ENCODE data around the gene IGF2BP3.
"Not testable (repeated sequence)": the region's sequence is repeated elsewhere in the genome, so short reads cannot be mapped to it uniquely, and the experiment has no call there.

IGF2BP3 gene

DNA sequence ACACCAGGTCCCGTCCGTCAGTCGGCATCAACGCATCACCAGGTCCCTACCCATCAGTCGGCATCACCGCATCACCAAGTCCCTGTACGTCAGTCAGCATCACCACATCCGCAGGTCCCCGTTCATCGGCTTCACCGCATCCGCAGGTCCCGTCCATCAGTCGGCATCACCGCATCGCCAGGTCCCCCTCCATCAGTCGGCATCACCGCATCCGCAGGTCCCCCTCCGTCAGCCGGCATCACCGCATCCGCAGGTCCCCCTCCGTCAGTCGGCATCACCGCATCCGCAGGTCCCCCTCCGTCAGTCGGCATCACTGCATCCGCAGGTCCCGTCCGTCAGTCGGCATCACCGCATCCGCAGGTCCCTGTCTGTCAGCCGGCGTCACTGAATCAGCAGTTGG lies 55.1 kb downstream of the IGF2BP3 start:
- TF ChIP-seq SPI1 (IDR thresholded peaks at IDR 0.05; ENCODE audit: low read depth, low read length) (no peak), PAX5 (IDR thresholded peaks at IDR 0.05; ENCODE audit: insufficient read depth, low read length, severe bottlenecking) (no peak), POLR2AphosphoS5 (IDR thresholded peaks at IDR 0.05; ENCODE audit: low read depth, low read length) (no peak), POLR2A (IDR thresholded peaks at IDR 0.05; ENCODE audit: low read depth, low read length) (no peak), TAF1 (IDR thresholded peaks at IDR 0.05; ENCODE audit: low read depth, low read length) (no peak), POU2F2 (IDR thresholded peaks at IDR 0.05; ENCODE audit: low read depth, low read length) (no peak)
- DNase-seq (ENCODE audit: insufficient read length, low spot score), result no peak
- no peak for FAIRE-seq

DNA sequence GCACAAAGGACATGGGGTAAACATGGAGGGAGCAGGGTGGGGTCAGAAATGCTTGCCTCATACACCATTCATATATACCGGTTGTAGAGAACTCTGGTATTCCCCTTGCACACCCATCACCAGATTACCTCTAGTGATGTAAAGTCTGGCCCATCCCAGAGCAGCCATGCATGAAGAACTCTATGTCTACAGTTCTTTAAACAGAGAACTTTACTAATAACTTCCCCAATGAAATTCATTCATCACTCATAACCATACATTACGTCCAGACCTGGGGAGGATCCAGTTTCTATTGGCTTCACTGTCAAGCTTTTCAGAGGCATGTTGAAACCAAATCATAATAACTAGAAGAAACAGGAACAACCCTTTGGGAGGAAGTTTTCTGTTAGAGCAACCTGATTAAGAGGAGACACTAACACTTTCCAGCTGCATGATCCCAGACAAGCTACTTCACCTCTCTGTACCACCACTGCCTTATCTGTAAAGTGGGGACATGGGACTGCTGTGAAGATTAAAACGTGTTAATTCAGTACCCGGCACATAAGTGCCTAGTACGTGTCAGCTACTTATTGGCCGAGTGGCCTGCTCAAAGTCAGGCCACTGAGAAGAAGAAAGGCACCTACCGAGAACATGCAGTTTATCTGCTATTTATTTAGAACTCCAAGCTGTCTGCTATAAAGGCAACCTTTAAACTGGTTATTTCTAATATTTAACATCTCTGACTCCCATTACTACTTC lies 59.7 kb downstream of the IGF2BP3 start:
- DNase-seq (ENCODE audit: insufficient read length, low spot score) (peak; percentile 20), FAIRE-seq (peak; percentile 38)
- TF ChIP-seq SPI1 (IDR thresholded peaks at IDR 0.05; ENCODE audit: low read depth, low read length) (0 out of 2 replicates have a peak, but pooled peaks have one; percentile 16), POLR2AphosphoS5 (IDR thresholded peaks at IDR 0.05; ENCODE audit: low read depth, low read length) (no peak), PAX5 (IDR thresholded peaks at IDR 0.05; ENCODE audit: insufficient read depth, low read length, severe bottlenecking) (peak; percentile 96), POLR2A (IDR thresholded peaks at IDR 0.05; ENCODE audit: low read depth, low read length) (no peak), POU2F2 (IDR thresholded peaks at IDR 0.05; ENCODE audit: low read depth, low read length) (no peak), TAF1 (IDR thresholded peaks at IDR 0.05; ENCODE audit: low read depth, low read length) (no peak)

DNA sequence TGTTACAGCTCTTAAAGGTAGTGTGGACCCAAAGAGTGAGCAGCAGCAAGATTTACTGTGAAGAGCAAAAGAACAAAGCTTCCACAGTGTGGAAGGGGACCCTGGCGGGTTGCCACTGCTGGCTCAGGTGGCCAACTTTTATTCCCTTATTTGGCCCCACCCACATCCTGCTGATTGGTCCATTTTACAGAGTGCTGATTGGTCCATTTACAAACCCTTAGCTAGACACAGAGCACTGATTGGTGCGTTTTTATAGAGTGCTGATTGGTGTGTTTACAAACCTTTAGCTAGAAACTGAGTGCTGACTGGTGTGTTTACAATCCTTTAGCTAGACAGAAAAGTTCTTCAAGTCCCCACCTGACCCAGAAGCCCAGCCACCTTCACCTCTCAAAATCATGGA lies 63.7 kb downstream of the IGF2BP3 start:
- DNase-seq (ENCODE audit: insufficient read length, low spot score); FAIRE-seq: not testable (repeated sequence)

DNA sequence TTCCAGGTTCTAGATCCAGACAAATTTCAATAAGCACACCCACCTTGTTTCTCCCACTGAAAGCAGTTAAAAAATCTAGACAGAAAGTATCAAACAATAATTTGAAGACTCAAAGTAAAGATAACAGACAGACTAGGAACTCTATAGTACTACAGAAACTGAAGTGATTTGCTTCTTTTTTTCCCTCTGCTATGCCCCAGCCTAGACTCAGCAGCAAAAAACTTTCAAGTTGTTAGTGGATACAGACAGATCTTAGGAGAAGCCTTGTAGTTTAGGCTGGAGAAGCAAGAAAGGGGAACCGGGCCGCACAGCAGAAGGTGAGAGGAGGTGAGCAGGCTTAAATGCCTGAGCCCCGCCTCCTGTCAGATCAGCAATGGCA lies 65.1 kb downstream of the IGF2BP3 start:
- TF ChIP-seq SPI1 (IDR thresholded peaks at IDR 0.05; ENCODE audit: low read depth, low read length), result 0 out of 2 replicates have a peak, but pooled peaks have one; percentile 7
- no peak for TF ChIP-seq TAF1 (IDR thresholded peaks at IDR 0.05; ENCODE audit: low read depth, low read length)
- no peak for TF ChIP-seq POLR2AphosphoS5 (IDR thresholded peaks at IDR 0.05; ENCODE audit: low read depth, low read length)
- TF ChIP-seq POLR2A (IDR thresholded peaks at IDR 0.05; ENCODE audit: low read depth, low read length), result no peak
- FAIRE-seq, result no peak
- DNase-seq (ENCODE audit: insufficient read length, low spot score), result no peak

DNA sequence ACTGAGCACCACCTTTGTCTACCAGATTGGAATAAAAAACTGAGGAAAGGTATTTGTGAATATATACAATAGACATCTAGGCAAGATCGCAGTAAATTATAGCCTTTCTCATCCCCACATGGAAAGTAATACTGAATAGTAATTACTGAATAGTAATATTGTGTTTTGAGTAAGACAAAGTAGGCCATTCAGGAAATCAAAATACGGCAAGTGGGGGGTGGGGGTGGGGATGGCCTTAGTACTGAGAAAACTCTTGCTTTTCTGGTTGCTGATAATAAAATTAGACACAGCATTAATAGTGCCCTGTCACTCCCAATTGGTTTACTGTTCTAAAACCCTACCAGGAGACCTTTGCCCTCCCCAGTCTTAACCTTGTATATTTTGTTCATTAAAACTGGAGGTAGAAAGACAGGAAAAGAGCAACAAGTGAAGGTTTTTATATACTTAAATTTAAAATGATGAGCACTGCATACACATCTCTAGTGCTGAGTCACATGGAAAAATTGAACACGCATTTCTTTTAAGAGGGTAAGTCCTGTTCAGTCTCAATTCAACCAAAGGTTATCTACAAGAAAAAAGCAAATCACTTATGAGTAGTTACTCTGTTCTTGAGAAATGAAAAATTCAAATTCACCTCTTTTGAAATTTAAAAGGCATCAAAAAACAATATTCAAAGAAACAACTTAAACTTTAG lies 65.6 kb downstream of the IGF2BP3 start:
- FAIRE-seq (no peak), DNase-seq (ENCODE audit: insufficient read length, low spot score) (no peak)
- TF ChIP-seq TAF1 (IDR thresholded peaks at IDR 0.05; ENCODE audit: low read depth, low read length), result no peak
- TF ChIP-seq PAX5 (IDR thresholded peaks at IDR 0.05; ENCODE audit: insufficient read depth, low read length, severe bottlenecking), result no peak
- TF ChIP-seq SPI1 (IDR thresholded peaks at IDR 0.05; ENCODE audit: low read depth, low read length), result no peak
- TF ChIP-seq POLR2AphosphoS5 (IDR thresholded peaks at IDR 0.05; ENCODE audit: low read depth, low read length), result no peak
- TF ChIP-seq POLR2A (IDR thresholded peaks at IDR 0.05; ENCODE audit: low read depth, low read length), result no peak
- no peak for TF ChIP-seq POU2F2 (IDR thresholded peaks at IDR 0.05; ENCODE audit: low read depth, low read length)

DNA sequence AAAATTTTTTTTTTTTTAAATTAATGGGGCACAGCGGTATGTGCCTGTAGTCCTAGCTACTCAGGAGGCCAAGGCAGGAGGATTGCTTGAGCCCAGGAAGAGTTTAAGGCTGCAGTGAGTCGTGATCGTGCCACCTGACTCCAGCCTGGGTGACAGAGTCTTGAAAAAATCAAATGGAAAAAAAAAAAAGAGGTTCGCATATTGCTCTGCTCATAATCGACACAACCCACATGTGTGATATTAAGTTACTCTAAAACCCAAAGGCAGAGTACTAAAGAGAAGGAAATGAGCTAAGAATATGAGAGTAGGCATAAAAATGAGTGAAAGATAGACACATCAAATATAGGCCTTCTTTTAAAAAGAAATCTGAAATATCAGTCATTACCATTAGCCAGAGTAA lies 66.3 kb downstream of the IGF2BP3 start:
- DNase-seq (ENCODE audit: insufficient read length, low spot score), result no peak
- no peak for FAIRE-seq

DNA sequence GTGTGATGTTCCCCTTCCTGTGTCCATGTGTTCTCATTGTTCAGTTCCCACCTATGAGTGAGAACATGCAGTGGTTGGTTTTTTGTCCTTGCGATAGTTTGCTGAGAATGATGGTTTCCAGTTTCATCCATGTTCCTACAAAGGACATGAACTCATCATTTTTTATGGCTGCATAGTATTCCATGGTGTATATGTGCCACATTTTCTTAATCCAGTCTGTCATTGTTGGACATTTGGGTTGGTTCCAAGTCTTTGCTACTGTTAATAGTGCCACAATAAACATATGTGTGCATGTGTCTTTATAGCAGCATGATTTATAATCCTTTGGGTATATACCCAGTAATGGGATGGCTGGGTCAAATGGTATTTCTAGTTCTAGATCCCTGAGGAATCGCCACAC lies 72.2 kb downstream of the IGF2BP3 start:
- not testable (repeated sequence) for FAIRE-seq

More for the DNA sequence above, 66.3 kb downstream of the IGF2BP3 start:
- TF ChIP-seq POLR2AphosphoS5 (IDR thresholded peaks at IDR 0.05; ENCODE audit: low read depth, low read length) (no peak), POU2F2 (IDR thresholded peaks at IDR 0.05; ENCODE audit: low read depth, low read length) (no peak), SPI1 (IDR thresholded peaks at IDR 0.05; ENCODE audit: low read depth, low read length) (no peak), TAF1 (IDR thresholded peaks at IDR 0.05; ENCODE audit: low read depth, low read length) (no peak), POLR2A (IDR thresholded peaks at IDR 0.05; ENCODE audit: low read depth, low read length) (no peak), PAX5 (IDR thresholded peaks at IDR 0.05; ENCODE audit: insufficient read depth, low read length, severe bottlenecking) (no peak)

DNA sequence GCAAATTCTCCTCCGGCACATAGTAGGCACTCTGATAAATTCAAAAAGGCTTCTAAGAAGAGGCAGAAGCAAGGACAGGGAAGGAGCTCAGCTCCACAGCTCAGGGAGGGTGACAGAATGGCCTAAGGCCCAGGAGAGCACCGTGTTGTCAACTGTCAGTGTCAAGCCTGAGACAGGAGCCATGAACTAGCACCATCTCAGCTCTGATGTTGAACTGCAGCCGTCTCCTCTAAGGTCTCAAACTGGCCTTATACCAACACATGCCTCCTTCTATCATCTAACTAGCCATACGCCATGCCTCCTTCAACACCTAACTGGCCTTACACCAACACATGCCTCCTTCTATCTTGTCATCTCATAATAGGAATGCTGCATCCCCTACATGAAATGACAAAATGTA lies 73.0 kb downstream of the IGF2BP3 start:
- TF ChIP-seq POLR2AphosphoS5 (IDR thresholded peaks at IDR 0.05; ENCODE audit: low read depth, low read length), result 0 out of 2 replicates have a peak, but pooled peaks have one; percentile 23
- no peak for TF ChIP-seq POLR2A (IDR thresholded peaks at IDR 0.05; ENCODE audit: low read depth, low read length)
- DNase-seq (ENCODE audit: insufficient read length, low spot score), result no peak
- no peak for FAIRE-seq

More for the DNA sequence above, 72.2 kb downstream of the IGF2BP3 start:
- DNase-seq (ENCODE audit: insufficient read length, low spot score), result not testable (repeated sequence)

DNA sequence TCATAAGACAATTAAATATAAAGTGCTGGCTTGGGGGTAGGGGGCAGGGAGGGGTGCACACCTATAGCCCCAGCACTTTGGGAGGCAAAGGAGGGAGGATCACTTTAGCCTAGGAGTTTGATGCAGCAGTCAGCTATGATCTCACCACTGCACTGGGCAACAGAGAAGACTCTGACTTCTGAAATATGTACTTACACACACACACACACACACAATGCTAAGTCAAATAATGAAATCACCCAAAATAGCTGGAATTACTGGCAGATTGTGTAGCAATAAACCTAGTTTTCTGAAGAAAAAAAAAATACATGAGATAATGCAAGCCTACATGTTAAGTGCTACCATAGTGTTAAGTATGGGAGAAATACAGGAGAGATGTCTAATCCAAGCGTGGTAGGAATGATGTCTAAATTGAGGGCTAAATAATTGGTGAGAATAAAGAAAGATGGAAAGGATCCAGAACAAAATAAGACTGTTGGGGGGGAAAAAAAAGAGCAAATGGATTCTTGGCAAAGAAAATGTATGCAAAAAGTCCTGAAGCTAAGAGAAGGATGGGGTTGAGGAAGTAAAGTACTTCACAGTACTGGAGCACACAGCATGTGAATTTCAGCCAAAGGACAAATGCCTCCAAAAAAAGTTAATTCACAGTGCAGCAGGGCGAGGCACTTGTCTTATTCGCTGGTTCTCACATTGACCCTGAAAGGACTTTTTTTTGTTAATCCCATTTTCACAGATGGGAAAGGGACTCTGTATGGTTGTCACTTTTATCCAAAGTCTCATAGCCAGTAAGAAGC lies 73.9 kb downstream of the IGF2BP3 start:
- DNase-seq (ENCODE audit: insufficient read length, low spot score), result no peak
- FAIRE-seq, result no peak
- no peak for TF ChIP-seq PAX5 (IDR thresholded peaks at IDR 0.05; ENCODE audit: insufficient read depth, low read length, severe bottlenecking)
- TF ChIP-seq POLR2A (IDR thresholded peaks at IDR 0.05; ENCODE audit: low read depth, low read length), result no peak
- TF ChIP-seq POLR2AphosphoS5 (IDR thresholded peaks at IDR 0.05; ENCODE audit: low read depth, low read length), result no peak
- no peak for TF ChIP-seq SPI1 (IDR thresholded peaks at IDR 0.05; ENCODE audit: low read depth, low read length)
- no peak for TF ChIP-seq TAF1 (IDR thresholded peaks at IDR 0.05; ENCODE audit: low read depth, low read length)
- no peak for TF ChIP-seq POU2F2 (IDR thresholded peaks at IDR 0.05; ENCODE audit: low read depth, low read length)

Measured in GM12891 (cell line).